ENCODE data around the gene ADH7.
"Not testable (repeated sequence)": the region's sequence is repeated elsewhere in the genome, so short reads cannot be mapped to it uniquely, and the experiment has no call there.

Gene ADH7

GRCh38 chr4:99457676-99458075, 22.5 kb upstream of the ADH7 start:
- H3K27ac ChIP-seq (ENCODE audit: low read length): no peak overlapping the region
- H3K4me1 ChIP-seq (ENCODE audit: insufficient read depth, low read length): peaks cover 4% of the 10 kb centered on the region
- H3K4me3 ChIP-seq (ENCODE audit: low read length): no peak overlapping the region
- H3K27me3 ChIP-seq (ENCODE audit: insufficient read depth, low read length): no peaks in the 10 kb centered on the region
- no peak overlapping the region for H3K9ac ChIP-seq (ENCODE audit: low read depth, low read length)
- no peaks in the 10 kb centered on the region for H3K36me3 ChIP-seq (ENCODE audit: insufficient read depth, low read depth, low read length)
- H3K9me3 ChIP-seq (ENCODE audit: insufficient read depth, low read depth, low read length): peaks cover 2% of the 10 kb centered on the region; the same call in 1 of the 2 replicates

DNA sequence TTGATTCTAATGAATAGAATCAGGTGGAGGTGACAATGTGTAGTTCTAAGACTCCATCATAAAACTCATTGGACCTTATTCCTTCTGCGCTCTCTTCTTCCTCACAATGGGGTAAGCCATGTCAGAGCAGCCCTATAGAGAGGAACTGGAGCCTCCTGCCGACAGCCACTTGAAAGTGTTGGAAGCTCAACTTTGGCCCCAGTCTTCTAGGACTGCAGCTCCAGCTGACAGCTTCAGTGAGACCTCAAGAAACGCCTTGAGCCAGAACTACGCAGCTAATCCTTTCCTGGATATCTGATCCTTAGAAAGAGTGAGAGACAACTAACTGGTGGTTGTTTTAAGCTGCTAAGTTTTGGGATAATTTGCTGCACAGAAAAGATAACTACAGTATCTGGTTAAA, 22.1 kb upstream of the ADH7 start:
- Histone ChIP-seq H3K4me3 (ENCODE audit: low read length) (no peak overlapping the region), H3K9ac (ENCODE audit: low read depth, low read length) (no peak overlapping the region), H3K4me1 (ENCODE audit: insufficient read depth, low read length) (peaks cover 4% of the 10 kb centered on the region), H3K9me3 (ENCODE audit: insufficient read depth, low read depth, low read length) (peaks cover 5% of the 10 kb centered on the region; the same call in 1 of the 2 replicates), H3K27ac (ENCODE audit: low read length) (no peak overlapping the region), H3K36me3 (ENCODE audit: insufficient read depth, low read depth, low read length) (no peaks in the 10 kb centered on the region), H3K27me3 (ENCODE audit: insufficient read depth, low read length) (no peaks in the 10 kb centered on the region)

DNA sequence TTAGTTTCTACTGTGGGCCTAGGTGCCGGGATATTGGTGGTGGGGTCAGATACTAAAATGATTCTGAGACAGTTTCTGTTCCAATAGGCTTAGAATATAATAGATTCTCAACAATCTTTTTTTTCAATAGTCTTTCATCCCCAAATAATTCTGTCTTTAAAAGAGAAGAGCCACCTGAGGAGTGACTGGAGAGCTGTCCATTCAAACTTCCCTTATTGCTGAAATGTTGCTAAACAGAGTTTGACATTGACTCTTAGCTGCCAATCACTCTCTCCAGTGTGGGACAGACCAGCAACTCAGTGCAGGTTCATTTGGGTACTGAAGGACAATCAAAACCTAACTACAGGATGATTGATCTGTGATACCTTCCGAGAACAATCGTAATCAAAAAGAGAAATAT, 12.4 kb upstream of the ADH7 start:
- Histone ChIP-seq H3K4me1 (ENCODE audit: insufficient read depth, low read length) (peaks cover 9% of the 10 kb centered on the region; the same call in 1 of the 2 replicates), H3K9ac (ENCODE audit: low read depth, low read length) (no peak overlapping the region), H3K27ac (ENCODE audit: low read length) (no peak overlapping the region), H3K9me3 (ENCODE audit: insufficient read depth, low read depth, low read length) (peaks cover 4% of the 10 kb centered on the region; the same call in 1 of the 2 replicates), H3K4me3 (ENCODE audit: low read length) (no peak overlapping the region), H3K27me3 (ENCODE audit: insufficient read depth, low read length) (no peaks in the 10 kb centered on the region), H3K36me3 (ENCODE audit: insufficient read depth, low read depth, low read length) (no peaks in the 10 kb centered on the region)

DNA sequence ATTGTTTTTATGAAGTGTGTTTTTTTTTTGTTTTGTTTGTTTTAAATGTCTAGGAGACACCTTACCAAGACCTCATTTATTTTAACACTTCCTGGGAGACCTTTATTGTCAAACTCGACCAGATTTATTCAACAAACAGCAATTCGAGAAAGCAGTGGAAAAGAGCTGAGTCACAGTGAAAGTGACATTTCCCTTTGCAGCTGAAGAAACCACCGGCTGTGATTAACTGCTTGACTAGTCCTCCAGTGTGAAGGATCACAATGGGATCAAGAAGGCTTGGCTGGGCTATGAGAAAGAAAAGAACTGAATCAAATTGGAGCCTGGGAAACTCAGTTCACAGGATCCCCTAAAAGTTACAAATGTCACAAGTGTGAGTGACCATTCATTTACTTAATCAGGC, 11.9 kb upstream of the ADH7 start:
- Histone ChIP-seq H3K4me1 (ENCODE audit: insufficient read depth, low read length) (peaks cover 9% of the 10 kb centered on the region; the same call in 1 of the 2 replicates), H3K27ac (ENCODE audit: low read length) (no peak overlapping the region), H3K4me3 (ENCODE audit: low read length) (no peak overlapping the region), H3K36me3 (ENCODE audit: insufficient read depth, low read depth, low read length) (no peaks in the 10 kb centered on the region), H3K9ac (ENCODE audit: low read depth, low read length) (no peak overlapping the region; the same call in 1 of the 2 replicates), H3K9me3 (ENCODE audit: insufficient read depth, low read depth, low read length) (peaks cover 3% of the 10 kb centered on the region; the same call in 1 of the 2 replicates), H3K27me3 (ENCODE audit: insufficient read depth, low read length) (no peaks in the 10 kb centered on the region)

DNA sequence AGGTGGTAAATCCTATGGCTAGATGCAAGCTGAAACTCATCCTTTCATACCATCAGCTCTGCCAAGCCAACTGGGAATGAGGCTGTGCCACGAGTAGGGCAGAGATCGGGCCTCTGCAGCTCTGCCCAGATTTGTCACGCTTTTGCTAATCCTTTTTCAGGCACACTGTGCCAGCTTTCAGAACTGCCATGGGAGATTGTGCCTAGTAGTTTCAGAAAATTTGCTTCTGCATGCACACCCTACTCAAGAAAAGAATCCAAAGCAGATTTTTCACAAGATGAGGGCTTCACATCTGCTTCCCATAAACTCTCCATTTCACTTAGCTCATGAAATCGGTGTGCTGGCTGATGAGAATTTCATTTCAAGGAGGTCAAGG, 3.3 kb upstream of the ADH7 start:
- no peak overlapping the region for H3K4me3 ChIP-seq (ENCODE audit: low read length)
- H3K4me1 ChIP-seq (ENCODE audit: insufficient read depth, low read length): no peaks in the 10 kb centered on the region
- no peaks in the 10 kb centered on the region for H3K36me3 ChIP-seq (ENCODE audit: insufficient read depth, low read depth, low read length)
- H3K9ac ChIP-seq (ENCODE audit: low read depth, low read length): no peak overlapping the region
- H3K27ac ChIP-seq (ENCODE audit: low read length): no peak overlapping the region
- no peaks in the 10 kb centered on the region for H3K27me3 ChIP-seq (ENCODE audit: insufficient read depth, low read length)
- no peaks in the 10 kb centered on the region for H3K9me3 ChIP-seq (ENCODE audit: insufficient read depth, low read depth, low read length)

DNA sequence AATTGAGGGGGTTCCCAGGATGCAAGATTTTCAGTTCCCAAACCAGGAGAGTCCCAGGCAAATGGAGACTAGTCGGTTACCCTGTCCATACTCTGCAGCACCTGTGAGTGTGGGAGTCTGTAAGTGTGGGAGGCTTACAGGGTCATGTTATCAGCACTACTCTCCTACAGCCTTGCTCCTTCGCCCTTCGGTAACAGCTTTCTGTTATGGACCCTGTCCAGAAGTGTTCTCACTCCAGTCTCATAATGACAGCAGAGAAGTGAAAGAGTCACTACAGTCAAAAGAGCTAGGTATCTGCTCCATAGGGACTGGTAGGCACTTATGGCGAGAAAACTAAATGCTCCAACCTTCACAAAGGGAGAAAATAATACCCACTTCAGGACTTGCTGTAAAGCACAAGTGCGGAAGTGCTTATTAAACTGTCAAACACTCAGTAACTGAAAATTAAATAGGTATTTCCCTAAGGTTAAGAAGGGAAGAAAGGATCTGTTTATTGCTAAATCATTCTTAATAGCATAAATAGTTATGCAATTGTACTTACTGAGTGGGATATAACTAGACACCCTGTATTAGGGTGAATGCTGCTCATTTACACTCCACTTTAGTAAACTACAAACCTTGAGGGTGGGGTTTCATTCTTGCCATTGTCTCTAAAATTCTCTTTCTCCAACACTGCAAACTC, 2.7 kb upstream of the ADH7 start:
- no peaks in the 10 kb centered on the region for H3K4me1 ChIP-seq (ENCODE audit: insufficient read depth, low read length)
- no peak overlapping the region for H3K9ac ChIP-seq (ENCODE audit: low read depth, low read length)
- no peaks in the 10 kb centered on the region for H3K36me3 ChIP-seq (ENCODE audit: insufficient read depth, low read depth, low read length)
- no peak overlapping the region for H3K4me3 ChIP-seq (ENCODE audit: low read length)
- H3K27me3 ChIP-seq (ENCODE audit: insufficient read depth, low read length): no peaks in the 10 kb centered on the region
- H3K9me3 ChIP-seq (ENCODE audit: insufficient read depth, low read depth, low read length): no peaks in the 10 kb centered on the region
- H3K27ac ChIP-seq (ENCODE audit: low read length): no peak overlapping the region

- Histone ChIP-seq H3K27ac (ENCODE audit: low read length) (no peak overlapping the region), H3K4me1 (ENCODE audit: insufficient read depth, low read length) (no peaks in the 10 kb centered on the region), H3K4me3 (ENCODE audit: low read length) (no peak overlapping the region)
Observed at GRCh38 chr4:99436976-99437722, 2.0 kb upstream of the ADH7 start.

DNA sequence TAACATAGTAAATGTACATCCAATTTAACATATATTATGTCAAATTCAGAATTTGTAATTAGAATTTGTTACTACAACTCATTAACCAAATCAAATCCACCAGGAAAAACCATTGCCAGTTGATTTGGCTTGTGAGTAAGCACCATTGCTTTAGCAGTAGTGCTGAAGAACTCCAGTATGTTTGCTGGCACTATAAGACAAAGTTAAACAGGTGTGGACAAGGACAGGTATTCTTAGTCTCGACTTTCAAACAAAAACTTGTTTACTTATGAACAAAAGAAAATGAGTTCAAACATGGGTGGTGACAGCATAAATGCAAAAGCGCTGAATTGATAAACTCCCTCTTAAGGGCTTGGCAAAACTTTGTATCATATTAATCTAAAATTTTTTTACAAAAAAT, 1.3 kb upstream of the ADH7 start:
- Histone ChIP-seq H3K9me3 (ENCODE audit: insufficient read depth, low read depth, low read length) (no peaks in the 10 kb centered on the region), H3K9ac (ENCODE audit: low read depth, low read length) (no peak overlapping the region), H3K4me1 (ENCODE audit: insufficient read depth, low read length) (no peaks in the 10 kb centered on the region), H3K4me3 (ENCODE audit: low read length) (no peak overlapping the region), H3K36me3 (ENCODE audit: insufficient read depth, low read depth, low read length) (no peaks in the 10 kb centered on the region), H3K27ac (ENCODE audit: low read length) (no peak overlapping the region), H3K27me3 (ENCODE audit: insufficient read depth, low read length) (no peaks in the 10 kb centered on the region)

More at GRCh38 chr4:99436976-99437722, 2.0 kb upstream of the ADH7 start:
- Histone ChIP-seq H3K36me3 (ENCODE audit: insufficient read depth, low read depth, low read length) (no peaks in the 10 kb centered on the region), H3K27me3 (ENCODE audit: insufficient read depth, low read length) (no peaks in the 10 kb centered on the region), H3K9me3 (ENCODE audit: insufficient read depth, low read depth, low read length) (no peaks in the 10 kb centered on the region), H3K9ac (ENCODE audit: low read depth, low read length) (no peak overlapping the region)

DNA sequence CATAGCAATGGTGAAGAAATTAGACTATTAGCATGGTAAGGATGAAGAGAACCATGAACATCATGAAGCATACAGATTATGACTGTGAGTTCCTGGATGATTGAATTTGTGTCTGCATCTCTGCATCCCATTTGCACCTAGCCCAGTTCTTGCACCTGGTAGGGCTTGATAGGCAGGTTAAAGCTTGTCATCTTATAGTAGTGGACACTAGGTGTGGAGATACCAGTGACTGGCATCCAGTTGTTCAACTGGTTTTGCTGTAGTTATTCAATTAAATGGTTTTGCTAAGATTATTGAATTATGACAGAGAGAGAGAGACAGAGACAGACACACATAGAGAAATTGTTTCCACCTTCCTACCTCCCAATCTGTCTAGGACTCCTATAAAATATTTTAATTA, 5.0 kb downstream of the ADH7 start:
- Histone ChIP-seq H3K36me3 (ENCODE audit: insufficient read depth, low read depth, low read length) (no peaks in the 10 kb centered on the region), H3K9ac (ENCODE audit: low read depth, low read length) (no peak overlapping the region), H3K27me3 (ENCODE audit: insufficient read depth, low read length) (no peaks in the 10 kb centered on the region), H3K9me3 (ENCODE audit: insufficient read depth, low read depth, low read length) (no peaks in the 10 kb centered on the region), H3K4me1 (ENCODE audit: insufficient read depth, low read length) (no peaks in the 10 kb centered on the region), H3K27ac (ENCODE audit: low read length) (no peak overlapping the region), H3K4me3 (ENCODE audit: low read length) (no peak overlapping the region)

GRCh38 chr4:99417125-99417524, 18.0 kb downstream of the ADH7 start:
- Histone ChIP-seq H3K9me3 (ENCODE audit: insufficient read depth, low read depth, low read length) (no peaks in the 10 kb centered on the region), H3K9ac (ENCODE audit: low read depth, low read length) (no peak overlapping the region), H3K27me3 (ENCODE audit: insufficient read depth, low read length) (no peaks in the 10 kb centered on the region), H3K4me1 (ENCODE audit: insufficient read depth, low read length) (no peaks in the 10 kb centered on the region), H3K27ac (ENCODE audit: low read length) (no peak overlapping the region), H3K4me3 (ENCODE audit: low read length) (no peak overlapping the region), H3K36me3 (ENCODE audit: insufficient read depth, low read depth, low read length) (no peaks in the 10 kb centered on the region)

- not testable (repeated sequence) for H3K27me3 ChIP-seq (ENCODE audit: insufficient read depth, low read length); H3K9ac ChIP-seq (ENCODE audit: low read depth, low read length); H3K36me3 ChIP-seq (ENCODE audit: insufficient read depth, low read depth, low read length); H3K4me3 ChIP-seq (ENCODE audit: low read length); H3K27ac ChIP-seq (ENCODE audit: low read length); H3K9me3 ChIP-seq (ENCODE audit: insufficient read depth, low read depth, low read length); H3K4me1 ChIP-seq (ENCODE audit: insufficient read depth, low read length)
Observed at GRCh38 chr4:99415762-99416161, 19.4 kb downstream of the ADH7 start.

- H3K4me1 ChIP-seq (ENCODE audit: insufficient read depth, low read length); H3K9ac ChIP-seq (ENCODE audit: low read depth, low read length); H3K36me3 ChIP-seq (ENCODE audit: insufficient read depth, low read depth, low read length); H3K27ac ChIP-seq (ENCODE audit: low read length); H3K9me3 ChIP-seq (ENCODE audit: insufficient read depth, low read depth, low read length); H3K4me3 ChIP-seq (ENCODE audit: low read length); H3K27me3 ChIP-seq (ENCODE audit: insufficient read depth, low read length): not testable (repeated sequence)
Observed at GRCh38 chr4:99414902-99415301, 20.2 kb downstream of the ADH7 start.
